ENCODE data around the gene PLCB1.

DNA sequence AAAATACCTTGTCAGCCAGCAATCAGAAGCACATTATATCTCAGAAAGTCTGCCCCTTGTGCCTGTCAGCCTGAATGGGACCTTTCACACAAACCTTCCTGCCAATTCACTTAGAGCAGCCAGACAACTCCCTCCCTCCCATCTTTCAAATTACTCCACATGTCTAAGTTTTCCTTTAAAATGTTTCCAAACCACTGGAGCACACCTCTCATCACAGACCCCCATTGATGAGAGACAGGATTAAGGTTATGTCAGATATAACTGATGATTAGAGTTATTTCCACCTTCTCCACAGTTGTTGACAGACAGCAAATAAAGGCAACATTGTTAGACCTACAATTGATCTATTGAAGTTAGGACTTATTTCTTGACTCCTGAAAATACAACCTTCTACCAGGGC, 408.4 kb downstream of the PLCB1 start:
- TF ChIP-seq, protein P1, sequence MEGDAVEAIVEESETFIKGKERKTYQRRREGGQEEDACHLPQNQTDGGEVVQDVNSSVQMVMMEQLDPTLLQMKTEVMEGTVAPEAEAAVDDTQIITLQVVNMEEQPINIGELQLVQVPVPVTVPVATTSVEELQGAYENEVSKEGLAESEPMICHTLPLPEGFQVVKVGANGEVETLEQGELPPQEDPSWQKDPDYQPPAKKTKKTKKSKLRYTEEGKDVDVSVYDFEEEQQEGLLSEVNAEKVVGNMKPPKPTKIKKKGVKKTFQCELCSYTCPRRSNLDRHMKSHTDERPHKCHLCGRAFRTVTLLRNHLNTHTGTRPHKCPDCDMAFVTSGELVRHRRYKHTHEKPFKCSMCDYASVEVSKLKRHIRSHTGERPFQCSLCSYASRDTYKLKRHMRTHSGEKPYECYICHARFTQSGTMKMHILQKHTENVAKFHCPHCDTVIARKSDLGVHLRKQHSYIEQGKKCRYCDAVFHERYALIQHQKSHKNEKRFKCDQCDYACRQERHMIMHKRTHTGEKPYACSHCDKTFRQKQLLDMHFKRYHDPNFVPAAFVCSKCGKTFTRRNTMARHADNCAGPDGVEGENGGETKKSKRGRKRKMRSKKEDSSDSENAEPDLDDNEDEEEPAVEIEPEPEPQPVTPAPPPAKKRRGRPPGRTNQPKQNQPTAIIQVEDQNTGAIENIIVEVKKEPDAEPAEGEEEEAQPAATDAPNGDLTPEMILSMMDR (IDR thresholded peaks at IDR 0.05) = no peak
- no peak for TF ChIP-seq POLR2A (IDR thresholded peaks at IDR 0.05)
- no peak for TF ChIP-seq POLR2AphosphoS5 (IDR thresholded peaks at IDR 0.05)

All from breast epithelium (tissue), 3 donors.